Measurements from ENCODE around the gene CYB561D2. TPM values are rescaled to one million over a fixed set of nuclear protein-coding genes. Genes with fewer than 3 reads are reported as not detected.

Gene CYB561D2
- total RNA-seq, 4 donors from 2014 or later = 3.6 to 23.8 (median 11.3) TPM

- Histone ChIP-seq H3K4me3 (no peak overlapping the region), H3K4me1 (no peaks in the 10 kb centered on the region), H3K9me3 (no peaks in the 10 kb centered on the region), H3K36me3 (no peaks in the 10 kb centered on the region), H3K27me3 (no peaks in the 10 kb centered on the region), H3K27ac (no peak overlapping the region)
- DNase-seq = no peak
- TF ChIP-seq POLR2A (IDR thresholded peaks at IDR 0.05) = no peak
- TF ChIP-seq, protein P1, sequence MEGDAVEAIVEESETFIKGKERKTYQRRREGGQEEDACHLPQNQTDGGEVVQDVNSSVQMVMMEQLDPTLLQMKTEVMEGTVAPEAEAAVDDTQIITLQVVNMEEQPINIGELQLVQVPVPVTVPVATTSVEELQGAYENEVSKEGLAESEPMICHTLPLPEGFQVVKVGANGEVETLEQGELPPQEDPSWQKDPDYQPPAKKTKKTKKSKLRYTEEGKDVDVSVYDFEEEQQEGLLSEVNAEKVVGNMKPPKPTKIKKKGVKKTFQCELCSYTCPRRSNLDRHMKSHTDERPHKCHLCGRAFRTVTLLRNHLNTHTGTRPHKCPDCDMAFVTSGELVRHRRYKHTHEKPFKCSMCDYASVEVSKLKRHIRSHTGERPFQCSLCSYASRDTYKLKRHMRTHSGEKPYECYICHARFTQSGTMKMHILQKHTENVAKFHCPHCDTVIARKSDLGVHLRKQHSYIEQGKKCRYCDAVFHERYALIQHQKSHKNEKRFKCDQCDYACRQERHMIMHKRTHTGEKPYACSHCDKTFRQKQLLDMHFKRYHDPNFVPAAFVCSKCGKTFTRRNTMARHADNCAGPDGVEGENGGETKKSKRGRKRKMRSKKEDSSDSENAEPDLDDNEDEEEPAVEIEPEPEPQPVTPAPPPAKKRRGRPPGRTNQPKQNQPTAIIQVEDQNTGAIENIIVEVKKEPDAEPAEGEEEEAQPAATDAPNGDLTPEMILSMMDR (IDR thresholded peaks at IDR 0.05) = no peak
- intact Hi-C loops (cut with DNase I; ENCODE audit: low total_unique reads) = no loop called here
Observed at GRCh38 chr3:50401978-50402595, 51.4 kb downstream of the CYB561D2 start.

Other genes starting within 250 kb of the CYB561D2 start
- 10 to 100 TPM; 10.5 to 33.1 (median 12.9) TPM for gene SEMA3F, start 195.5 kb upstream of the CYB561D2 start, total RNA-seq
- not detected for gene GNAT1, start 159.3 kb upstream of the CYB561D2 start, total RNA-seq
- gene SLC38A3, start 145.6 kb upstream of the CYB561D2 start, total RNA-seq = 1 to 10 TPM in 1 of 4 donors, under 1 TPM in 1, not detected in 2; 0.69 to 4.1 TPM
- gene GNAI2, start 114.7 kb upstream of the CYB561D2 start, total RNA-seq = 100 to 1,000 TPM; 123 to 325 (median 173) TPM
- gene SEMA3B, start 81.7 kb upstream of the CYB561D2 start, total RNA-seq = 100 to 1,000 TPM in 1 of 4 donors, 10 to 100 TPM in 3; 24.1 to 113 (median 77.2) TPM
- 1 to 10 TPM in 1 of 4 donors, under 1 TPM in 1, not detected in 2; 0.90 to 1.5 TPM for gene LSMEM2, start 71.8 kb upstream of the CYB561D2 start, total RNA-seq
- 10 to 100 TPM; 14.1 to 81.5 (median 25.1) TPM for gene IFRD2, start 58.4 kb upstream of the CYB561D2 start, total RNA-seq
- 1 to 10 TPM in 3 of 4 donors, not detected in 1; 1.9 to 3.9 (median 3.3) TPM for gene HYAL3, start 51.5 kb upstream of the CYB561D2 start, total RNA-seq
- 10 to 100 TPM in 3 of 4 donors, 1 to 10 TPM in 1; 4.7 to 33.5 (median 24.0) TPM for gene NAA80, start 51.5 kb upstream of the CYB561D2 start, total RNA-seq
- 10 to 100 TPM in 3 of 4 donors, 1 to 10 TPM in 1; 2.1 to 30.5 (median 22.1) TPM for gene HYAL1, start 47.3 kb upstream of the CYB561D2 start, total RNA-seq
- 100 to 1,000 TPM; 112 to 289 (median 166) TPM for gene HYAL2, start 28.1 kb upstream of the CYB561D2 start, total RNA-seq
- gene TUSC2, start 22.6 kb upstream of the CYB561D2 start, total RNA-seq = 10 to 100 TPM in 3 of 4 donors, 1 to 10 TPM in 1; 9.0 to 25.1 (median 21.3) TPM
- gene RASSF1, start 10.0 kb upstream of the CYB561D2 start, total RNA-seq = 100 to 1,000 TPM in 1 of 4 donors, 10 to 100 TPM in 3; 42.1 to 114 (median 44.6) TPM
- 10 to 100 TPM in 1 of 4 donors, 1 to 10 TPM in 3; 1.5 to 11.4 (median 4.9) TPM for gene ZMYND10, start 5.1 kb upstream of the CYB561D2 start, total RNA-seq
- 10 to 100 TPM; 11.8 to 26.2 (median 16.0) TPM for gene NPRL2, start 87 bp upstream of the CYB561D2 start, total RNA-seq
- 10 to 100 TPM; 24.1 to 61.7 (median 37.0) TPM for gene TMEM115, start 8.7 kb downstream of the CYB561D2 start, total RNA-seq
- gene CACNA2D2, start 152.8 kb downstream of the CYB561D2 start, total RNA-seq = 1 to 10 TPM in 2 of 4 donors, under 1 TPM in 1, not detected in 1; under 0.01 to 6.1 (median 5.3) TPM
- gene C3orf18, start 216.9 kb downstream of the CYB561D2 start, total RNA-seq = 10 to 100 TPM in 3 of 4 donors, 1 to 10 TPM in 1; 7.1 to 21.0 (median 20.7) TPM
- 10 to 100 TPM in 2 of 4 donors, 1 to 10 TPM in 1, under 1 TPM in 1; 0.77 to 26.5 (median 11.4) TPM for gene HEMK1, start 218.7 kb downstream of the CYB561D2 start, total RNA-seq